Neural cell (in vitro differentiated cells): Measurements from ENCODE around the gene UNC93B1. TPM values are rescaled to one million over a fixed set of nuclear protein-coding genes. Genes with fewer than 3 reads are reported as not detected.

Experiments used
- H2AFZ ChIP-seq: fragments of 200-600, 300-800 bp; sonication (generic), shearing (Covaris generic); 2 replicates; pipeline ENCODE4 v1.6.0; 2014; ENCODE audit warnings: low read depth, mild to moderate bottlenecking, antibody characterized with exemption, low read length, moderate library complexity
- H3F3A ChIP-seq: fragments of 200-600 bp; shearing (Covaris generic); 2 replicates; pipeline ENCODE4 v1.6.1; 2016; ENCODE audit warnings: mild to moderate bottlenecking, moderate library complexity, mixed read lengths, antibody characterized with exemption, low read length; ENCODE audit not compliant: insufficient read depth, poor library complexity, severe bottlenecking
- H3K27ac ChIP-seq: fragments of 200-600, 300-800 bp; sonication (generic), shearing (Covaris generic); 2 replicates; pipeline ENCODE4 v1.5.1; 2014; ENCODE audit warnings: mild to moderate bottlenecking, low read length, moderate library complexity
- H3K27me3 ChIP-seq: fragments of 300-800, 200-600 bp; sonication (generic), shearing (Covaris generic); 2 replicates; pipeline ENCODE4 v1.6.0; 2014; ENCODE audit warnings: mild to moderate bottlenecking, low read depth, low read length, moderate library complexity; ENCODE audit not compliant: insufficient read depth
- H3K36me3 ChIP-seq: fragments of 300-800, 200-600 bp; sonication (generic), shearing (Covaris generic); 2 replicates; pipeline ENCODE4 v1.5.1; 2014; ENCODE audit warnings: mild to moderate bottlenecking, antibody characterized with exemption, low read length, moderate library complexity; ENCODE audit not compliant: insufficient read depth
- H3K4me2 ChIP-seq: fragments of 300-800, 200-600 bp; sonication (generic), shearing (Covaris generic); 2 replicates; pipeline ENCODE4 v1.6.0; 2014; ENCODE audit warnings: mild to moderate bottlenecking, low read length
- H3K4me3 ChIP-seq: fragments of 300-800, 200-600 bp; sonication (generic), shearing (Covaris generic); 2 replicates; pipeline ENCODE4 v1.5.1; 2014; ENCODE audit warnings: mild to moderate bottlenecking, low read length, moderate library complexity
- H3K79me2 ChIP-seq: fragments of 200-600 bp; shearing (Covaris generic); replicated peaks from 2 replicates; pipeline ENCODE4 v1.6.0; 2014; ENCODE audit warnings: mild to moderate bottlenecking, low read length, moderate library complexity; ENCODE audit not compliant: insufficient read depth
- H3K9ac ChIP-seq: fragments of 300-800, 200-600 bp; sonication (generic), shearing (Covaris generic); 2 replicates; pipeline ENCODE4 v1.6.1; 2016; ENCODE audit warnings: mild to moderate bottlenecking, low read length, mixed read lengths
- H3K9me2 ChIP-seq: fragments of 200-600 bp; shearing (Covaris generic); 2 replicates; pipeline ENCODE4 v1.6.1; 2016; ENCODE audit warnings: mild to moderate bottlenecking, low read length, mixed read lengths; ENCODE audit not compliant: insufficient read depth
- H3K9me3 ChIP-seq: fragments of 200-600, 300-800 bp; sonication (generic), shearing (Covaris generic); 2 replicates; pipeline ENCODE4 v1.6.1; 2016; ENCODE audit warnings: mild to moderate bottlenecking, mixed run types, low read length, moderate library complexity, mixed read lengths
- H4K20me1 ChIP-seq: fragments of 200-600 bp; shearing (Covaris generic); 2 replicates; pipeline ENCODE4 v1.6.1; 2016; ENCODE audit warnings: mild to moderate bottlenecking, mixed run types; ENCODE audit not compliant: insufficient read depth
- CTCF ChIP-seq: fragments of 450-650 bp; IDR thresholded peaks from 2 replicates; pipeline ENCODE4 v1.5.1; 2014; ENCODE audit warnings: antibody characterized with exemption, mild to moderate bottlenecking, moderate library complexity; ENCODE audit not compliant: poor library complexity, severe bottlenecking
- EP300 ChIP-seq: fragments of 450-650 bp; conservative IDR thresholded peaks from 2 replicates; pipeline ENCODE4 v1.6.1; 2014; ENCODE audit warnings: antibody characterized with exemption, mild to moderate bottlenecking, moderate library complexity; ENCODE audit not compliant: poor library complexity, severe bottlenecking
- EZH2 ChIP-seq: fragments of 200-600, 300-800 bp; shearing (Covaris generic), sonication (generic); IDR thresholded peaks from 2 replicates; pipeline ENCODE4 v1.6.1; 2014; ENCODE audit warnings: antibody characterized with exemption, low read length, borderline replicate concordance, mild to moderate bottlenecking; ENCODE audit not compliant: insufficient read depth, poor library complexity, severe bottlenecking
- MXI1 ChIP-seq: fragments of 450-650 bp; conservative IDR thresholded peaks from 2 replicates; pipeline ENCODE4 v1.6.1; 2014; ENCODE audit warnings: antibody characterized with exemption, mild to moderate bottlenecking; ENCODE audit not compliant: poor library complexity, severe bottlenecking
- POLR2AphosphoS5 ChIP-seq: IDR thresholded peaks from 2 replicates; pipeline ENCODE4 v1.6.1; 2012
- RAD21 ChIP-seq: fragments of 450-650 bp; conservative IDR thresholded peaks from 2 replicates; pipeline ENCODE4 v1.6.1; 2014; ENCODE audit warnings: antibody characterized with exemption, mild to moderate bottlenecking, moderate library complexity
- REST ChIP-seq: IDR thresholded peaks from 2 replicates; pipeline ENCODE4 v1.6.1; 2012; ENCODE audit warnings: borderline replicate concordance
- SMC3 ChIP-seq: fragments of 450-650 bp; conservative IDR thresholded peaks from 2 replicates; pipeline ENCODE4 v1.6.1; 2014; ENCODE audit warnings: antibody characterized with exemption, mild to moderate bottlenecking, moderate library complexity; ENCODE audit not compliant: poor library complexity
- TAF1 ChIP-seq: IDR thresholded peaks from 2 replicates; pipeline ENCODE4 v1.6.1; 2012; ENCODE audit warnings: low read depth
- polyA plus RNA-seq: library from polyadenylated mRNA; depleted of rRNA; stranded (reverse); fragments of >200 nt; gene quantifications from 2 replicates; pipeline ENCODE4 v1.2.3, GENCODE V29; 2014

The UNC93B1 gene
- polyA plus RNA-seq, 1 donor from 2014 or later = 0.19 TPM

DNA sequence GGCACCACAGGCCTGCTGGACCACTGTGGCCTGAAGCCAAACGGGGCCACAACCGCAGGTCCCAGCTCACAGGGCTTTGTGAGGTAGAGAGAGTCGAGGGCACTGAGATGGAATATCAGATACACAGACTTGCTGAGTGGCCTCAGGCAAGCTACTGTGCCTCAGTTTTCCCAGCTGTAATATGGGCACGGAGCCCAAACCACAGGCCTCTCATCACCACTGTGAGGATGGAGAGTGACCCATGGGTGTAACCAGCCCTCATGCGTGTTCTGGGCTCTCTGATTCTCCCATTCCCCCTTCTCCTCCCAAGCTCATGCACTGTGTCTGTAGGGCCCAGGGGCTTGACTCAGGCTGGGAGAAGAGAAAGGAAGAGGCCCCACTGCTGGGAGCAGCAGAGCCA, 4.2 kb downstream of the UNC93B1 start:
- no peak overlapping the region for H3K4me3 ChIP-seq

DNA sequence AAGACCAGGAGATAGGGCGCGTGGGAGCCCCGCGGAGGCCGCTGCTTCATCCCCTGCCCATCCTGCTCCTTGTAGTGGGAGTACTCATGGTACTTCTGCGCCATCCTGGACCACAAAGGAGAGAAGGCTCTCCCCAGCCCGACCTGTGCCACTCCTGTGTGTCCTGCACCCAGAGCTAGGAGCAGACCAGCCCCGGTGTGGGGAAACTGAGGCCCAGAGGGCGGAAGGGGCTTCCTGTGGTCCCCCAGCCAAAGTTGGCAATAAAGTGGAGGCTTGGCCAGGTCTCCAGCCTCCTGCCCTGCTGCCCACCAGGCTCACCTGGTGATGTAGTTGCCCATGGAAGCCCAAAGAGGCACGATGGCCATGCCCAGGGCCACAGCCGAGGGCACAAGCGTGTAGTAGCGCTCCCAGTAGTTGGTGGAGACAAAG, 4.7 kb downstream of the UNC93B1 start:
- Histone ChIP-seq H4K20me1 (no peaks in the 10 kb centered on the region), H3K27me3 (peaks cover 20% of the 10 kb centered on the region), H3F3A (no peaks in the 10 kb centered on the region), H3K4me3 (no peak overlapping the region), H3K9me2 (no peaks in the 10 kb centered on the region), H3K9me3 (no peaks in the 10 kb centered on the region), H3K27ac (no peak overlapping the region), H3K4me2 (no peak overlapping the region), H2AFZ (no peak overlapping the region), H3K79me2 (no peaks in the 10 kb centered on the region), H3K36me3 (no peaks in the 10 kb centered on the region), H3K9ac (no peak overlapping the region)
- no peak for TF ChIP-seq EP300
- TF ChIP-seq EZH2 = no peak
- TF ChIP-seq REST = no peak
- no peak for TF ChIP-seq RAD21
- TF ChIP-seq CTCF = no peak
- TF ChIP-seq POLR2AphosphoS5 = no peak

More for the DNA sequence above, 4.2 kb downstream of the UNC93B1 start:
- no peak overlapping the region for H3K27ac ChIP-seq
- TF ChIP-seq TAF1 (no peak), EP300 (no peak), CTCF (no peak), REST (no peak), MXI1 (no peak), SMC3 (no peak), EZH2 (no peak), RAD21 (no peak), POLR2AphosphoS5 (no peak)
- H3K9ac ChIP-seq = no peak overlapping the region
- H3K4me2 ChIP-seq = no peak overlapping the region
- H3K79me2 ChIP-seq = no peaks in the 10 kb centered on the region
- no peak overlapping the region for H2AFZ ChIP-seq
- H4K20me1 ChIP-seq = no peaks in the 10 kb centered on the region
- H3F3A ChIP-seq = no peaks in the 10 kb centered on the region
- peaks cover 25% of the 10 kb centered on the region for H3K27me3 ChIP-seq
- H3K9me2 ChIP-seq = no peaks in the 10 kb centered on the region
- H3K36me3 ChIP-seq = no peaks in the 10 kb centered on the region
- H3K9me3 ChIP-seq = no peaks in the 10 kb centered on the region
